ENCODE results near the gene LRBA.

LRBA gene

DNA sequence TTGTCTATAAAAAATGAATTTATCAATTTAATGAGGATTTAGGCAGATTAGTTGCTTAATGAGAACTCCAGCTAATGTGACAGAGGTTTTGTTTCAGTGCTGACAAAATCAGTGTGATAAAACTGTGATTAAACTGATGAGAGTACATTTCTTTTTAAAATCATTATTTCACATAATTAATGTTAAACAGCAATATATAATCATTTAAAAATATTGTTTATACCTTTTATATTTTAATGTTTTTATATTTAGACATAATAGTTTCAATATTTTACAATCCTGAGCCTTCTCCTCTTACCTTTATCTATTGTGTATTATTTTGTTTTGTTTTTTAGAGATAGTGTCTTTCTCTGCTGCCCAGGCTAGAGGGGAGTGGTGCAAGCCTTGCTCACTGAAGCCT lies 480.3 kb downstream of the LRBA start:
- no peak overlapping the region for H3K4me3 ChIP-seq (replicated peaks; ENCODE audit: low read depth, low read length)
- no peak for TF ChIP-seq CTCF (IDR thresholded peaks at IDR 0.05; ENCODE audit: low read depth, low read length, missing control alignments)
- DNase-seq (ENCODE audit: extremely low read depth, low read depth), result no peak

DNA sequence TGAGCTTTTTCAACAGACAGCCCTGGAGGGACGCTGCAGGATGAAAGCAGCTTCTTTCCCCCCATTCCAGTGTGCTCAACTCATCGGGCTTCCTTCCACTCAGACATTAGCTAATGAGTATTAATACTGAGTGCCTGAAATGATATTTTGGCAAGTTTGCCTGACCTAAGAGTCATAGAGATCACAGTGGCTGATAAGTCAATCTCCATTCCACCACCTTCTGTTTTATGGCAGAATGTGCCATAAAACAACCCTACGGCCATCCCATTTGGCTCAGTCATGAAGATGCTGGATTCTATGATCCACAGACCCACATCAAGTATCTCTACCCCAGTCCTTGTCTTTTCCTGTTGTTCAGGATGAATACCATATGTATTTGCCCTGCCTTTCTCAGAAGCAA lies 481.4 kb downstream of the LRBA start:
- no peak for TF ChIP-seq CTCF (IDR thresholded peaks at IDR 0.05; ENCODE audit: low read depth, low read length, missing control alignments)
- no peak overlapping the region for H3K4me3 ChIP-seq (replicated peaks; ENCODE audit: low read depth, low read length)
- no peak for DNase-seq (ENCODE audit: extremely low read depth, low read depth)

- TF ChIP-seq CTCF (IDR thresholded peaks at IDR 0.05; ENCODE audit: low read depth, low read length, missing control alignments), result no peak
- no peak overlapping the region for H3K4me3 ChIP-seq (replicated peaks; ENCODE audit: low read depth, low read length)
Observed at GRCh38 chr4:150525321-150525868, 489.7 kb downstream of the LRBA start.

DNA sequence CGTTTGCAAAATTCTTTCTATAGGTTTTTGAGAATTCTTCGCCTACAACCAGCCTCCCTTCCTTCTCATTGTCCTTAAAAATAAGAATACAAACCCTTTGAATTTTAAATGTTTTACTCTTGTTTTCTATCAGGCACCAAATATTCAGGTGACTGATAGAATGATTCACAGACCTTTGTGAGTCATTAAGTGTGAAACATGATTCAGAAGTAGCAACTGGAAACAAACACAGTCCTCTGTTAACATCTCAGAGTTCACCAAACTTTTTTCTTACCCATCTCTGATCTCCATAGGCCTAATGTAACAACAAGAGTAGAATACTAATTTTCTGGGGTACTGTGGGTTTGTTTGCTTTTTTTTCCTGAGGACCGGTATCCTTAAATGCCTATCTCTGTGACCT lies 496.5 kb downstream of the LRBA start:
- DNase-seq (ENCODE audit: extremely low read depth, low read depth), result no peak
- no peak overlapping the region for H3K4me3 ChIP-seq (replicated peaks; ENCODE audit: low read depth, low read length)
- TF ChIP-seq CTCF (IDR thresholded peaks at IDR 0.05; ENCODE audit: low read depth, low read length, missing control alignments), result no peak

More at GRCh38 chr4:150525321-150525868, 489.7 kb downstream of the LRBA start:
- DNase-seq (ENCODE audit: extremely low read depth, low read depth), result no peak

GRCh38 chr4:150515135-150515534 lies 499.9 kb downstream of the LRBA start:
- H3K4me3 ChIP-seq (replicated peaks; ENCODE audit: low read depth, low read length), result no peak overlapping the region
- no peak for TF ChIP-seq CTCF (IDR thresholded peaks at IDR 0.05; ENCODE audit: low read depth, low read length, missing control alignments)
- no peak for DNase-seq (ENCODE audit: extremely low read depth, low read depth)

DNA sequence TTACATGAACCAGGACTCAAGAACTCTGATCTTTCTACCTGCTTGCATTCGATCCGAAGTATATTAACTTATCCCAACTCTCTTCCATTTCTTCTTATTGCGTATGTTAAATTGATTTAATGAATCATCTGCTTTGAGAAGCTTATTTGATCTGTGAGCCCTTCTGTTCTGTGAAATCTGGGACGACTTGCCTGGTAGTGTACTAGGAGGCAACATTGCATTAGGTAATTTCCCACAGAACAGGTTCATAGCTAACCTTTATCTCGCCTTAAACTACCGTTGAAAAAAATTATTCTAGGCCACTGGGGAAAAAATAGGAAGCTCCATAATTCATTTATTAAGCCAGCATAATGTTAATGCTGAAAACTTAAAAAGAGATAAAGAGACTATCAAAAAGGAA lies 500.4 kb downstream of the LRBA start:
- TF ChIP-seq CTCF (IDR thresholded peaks at IDR 0.05; ENCODE audit: low read depth, low read length, missing control alignments), result no peak

More for the DNA sequence above, 500.4 kb downstream of the LRBA start:
- DNase-seq (ENCODE audit: extremely low read depth, low read depth), result no peak
- H3K4me3 ChIP-seq (replicated peaks; ENCODE audit: low read depth, low read length), result no peak overlapping the region
